Epithelial cell of proximal tubule (primary cell): ENCODE data around the gene ATXN2L. TPM values are rescaled to one million over a fixed set of nuclear protein-coding genes. Genes with fewer than 3 reads are reported as not detected.

Experiments used
- DNase-seq: peaks from one replicate; pipeline ENCODE4 v3.0.0-alpha.2; 2011; ENCODE audit warnings: low read depth
- H3K4me3 ChIP-seq: 2 replicates; pipeline ENCODE4 v1.5.1; 2011; ENCODE audit warnings: low read depth, mild to moderate bottlenecking, low read length
- total RNA-seq: library from RNA; depleted of rRNA; stranded (reverse); fragments of >200 nt; gene quantifications from 2 replicates; pipeline ENCODE4 v1.2.3, GENCODE V29; 2015
- TF ChIP-seq, protein P1 (sequence below): conservative IDR thresholded peaks from 2 replicates; pipeline ENCODE4 v1.5.1; 2012; ENCODE audit warnings: low read depth, mild to moderate bottlenecking, low read length

Gene ATXN2L
- total RNA-seq, 1 donor from 2014 or later = 51.1 TPM

DNA sequence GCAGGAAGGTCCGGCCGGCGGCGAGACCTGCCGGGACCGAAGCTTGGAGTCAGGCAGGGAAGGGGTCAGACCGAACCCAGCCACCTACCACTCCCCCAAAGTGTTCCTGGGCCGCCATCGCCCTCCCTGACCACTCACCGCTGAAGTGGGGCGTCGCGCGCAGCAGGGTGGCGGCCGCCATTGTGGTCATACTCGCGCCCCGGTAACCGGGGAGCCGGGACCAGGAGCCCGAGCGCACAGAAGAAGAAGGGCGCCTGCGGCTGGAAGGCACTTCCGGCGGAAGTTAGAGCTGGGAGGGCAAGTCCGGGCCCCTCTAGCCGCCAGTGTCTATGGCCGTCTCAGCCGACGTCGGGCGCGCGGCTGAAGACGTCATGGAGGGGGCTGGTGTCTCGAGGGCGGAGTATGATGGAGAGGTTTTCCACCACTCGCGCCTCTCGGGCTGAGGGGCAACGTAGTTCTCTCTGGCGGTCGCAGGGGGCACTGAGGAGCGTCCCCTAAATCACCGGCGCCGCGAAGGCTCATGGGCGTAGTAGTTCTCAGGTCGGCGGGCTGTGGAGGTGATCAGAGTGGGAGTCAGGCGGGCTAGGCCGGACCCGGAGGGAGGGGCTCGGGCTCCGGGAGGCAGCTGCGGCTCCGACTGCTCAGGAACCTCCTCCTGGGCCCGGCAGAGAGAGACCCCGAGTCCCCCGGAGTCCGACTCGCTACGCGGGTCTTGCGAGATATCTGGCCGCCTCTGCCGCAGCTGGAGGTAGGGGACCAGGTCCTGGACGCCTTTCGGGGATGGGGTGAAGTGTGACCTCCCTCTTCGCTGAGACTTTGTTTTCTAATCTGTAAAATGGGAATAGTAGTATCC is 23.5 kb downstream of the ATXN2L start, which contains the start of gene TUFM:
TSS of gene TUFM (minus strand) at position 269 of the 853 bp plus-strand sequence. CDS start at position 190, 79 bp downstream.
- TF ChIP-seq, protein P1, sequence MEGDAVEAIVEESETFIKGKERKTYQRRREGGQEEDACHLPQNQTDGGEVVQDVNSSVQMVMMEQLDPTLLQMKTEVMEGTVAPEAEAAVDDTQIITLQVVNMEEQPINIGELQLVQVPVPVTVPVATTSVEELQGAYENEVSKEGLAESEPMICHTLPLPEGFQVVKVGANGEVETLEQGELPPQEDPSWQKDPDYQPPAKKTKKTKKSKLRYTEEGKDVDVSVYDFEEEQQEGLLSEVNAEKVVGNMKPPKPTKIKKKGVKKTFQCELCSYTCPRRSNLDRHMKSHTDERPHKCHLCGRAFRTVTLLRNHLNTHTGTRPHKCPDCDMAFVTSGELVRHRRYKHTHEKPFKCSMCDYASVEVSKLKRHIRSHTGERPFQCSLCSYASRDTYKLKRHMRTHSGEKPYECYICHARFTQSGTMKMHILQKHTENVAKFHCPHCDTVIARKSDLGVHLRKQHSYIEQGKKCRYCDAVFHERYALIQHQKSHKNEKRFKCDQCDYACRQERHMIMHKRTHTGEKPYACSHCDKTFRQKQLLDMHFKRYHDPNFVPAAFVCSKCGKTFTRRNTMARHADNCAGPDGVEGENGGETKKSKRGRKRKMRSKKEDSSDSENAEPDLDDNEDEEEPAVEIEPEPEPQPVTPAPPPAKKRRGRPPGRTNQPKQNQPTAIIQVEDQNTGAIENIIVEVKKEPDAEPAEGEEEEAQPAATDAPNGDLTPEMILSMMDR = peak; percentile 60
- peak within 1 kb of the TSS; percentile 91 for H3K4me3 ChIP-seq
- peak; percentile 75 for DNase-seq

DNA sequence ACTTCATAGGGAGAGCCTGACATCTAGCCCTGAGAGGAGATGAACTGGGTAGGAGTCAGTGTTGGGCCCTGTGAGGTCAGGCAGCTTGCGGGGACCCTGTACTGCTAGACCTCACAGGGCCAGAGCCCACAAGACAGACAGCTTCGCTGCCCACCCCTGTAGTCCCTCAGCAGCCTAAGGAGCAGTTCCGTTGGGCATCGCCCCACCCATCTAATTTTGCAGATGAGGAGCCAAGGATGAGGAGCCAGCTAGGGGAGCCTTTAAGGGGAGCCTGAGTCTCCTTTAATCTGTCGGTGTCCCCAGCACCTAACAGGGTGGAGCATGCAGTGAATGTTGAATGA is 24.1 kb downstream of the ATXN2L start:
- no peak for DNase-seq
- TF ChIP-seq, protein P1 = no peak
- H3K4me3 ChIP-seq = peak overlapping the region; percentile 91

DNA sequence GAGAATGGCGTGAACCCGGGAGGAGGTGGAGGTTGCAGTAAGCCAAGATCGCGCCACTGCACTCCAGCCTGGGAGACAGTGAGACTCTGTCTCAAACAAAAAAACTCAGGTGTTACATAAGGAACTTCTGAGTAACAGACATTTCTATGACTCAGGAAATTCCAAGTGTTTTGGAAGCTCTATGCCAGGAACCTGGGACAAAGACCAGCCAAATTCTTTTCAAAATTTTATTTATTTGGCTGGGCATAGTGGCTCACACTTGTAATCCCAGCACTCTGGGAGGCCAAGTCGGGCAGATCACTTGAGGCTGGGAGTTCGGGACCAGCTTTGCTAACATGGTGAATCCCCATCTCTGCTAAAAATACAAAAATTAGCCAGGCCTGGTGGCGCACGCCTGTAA is 35.6 kb downstream of the ATXN2L start:
- TF ChIP-seq, protein P1 = no peak
- no peak for DNase-seq
- no peak overlapping the region for H3K4me3 ChIP-seq

DNA sequence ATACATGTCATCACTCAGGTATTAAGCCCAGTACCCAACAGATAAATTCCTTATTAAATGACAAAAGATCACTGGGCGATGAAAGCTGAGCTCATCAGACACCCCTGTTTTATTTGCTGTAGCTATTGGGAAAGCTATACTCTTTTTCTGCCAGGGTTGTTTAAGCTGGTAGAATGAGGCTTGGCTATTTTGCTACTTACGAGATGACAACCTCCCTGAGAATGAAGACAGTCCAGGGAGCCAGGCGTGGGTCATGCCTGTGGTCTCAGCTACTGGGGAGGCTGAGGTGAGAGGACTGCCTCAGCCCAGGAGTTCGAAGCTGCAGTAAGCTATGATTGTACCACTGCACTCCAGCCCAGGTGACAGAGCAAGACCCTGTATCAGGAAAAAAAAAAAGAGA is 36.5 kb downstream of the ATXN2L start:
- no peak overlapping the region for H3K4me3 ChIP-seq
- no peak for DNase-seq
- TF ChIP-seq, protein P1 = no peak

DNA sequence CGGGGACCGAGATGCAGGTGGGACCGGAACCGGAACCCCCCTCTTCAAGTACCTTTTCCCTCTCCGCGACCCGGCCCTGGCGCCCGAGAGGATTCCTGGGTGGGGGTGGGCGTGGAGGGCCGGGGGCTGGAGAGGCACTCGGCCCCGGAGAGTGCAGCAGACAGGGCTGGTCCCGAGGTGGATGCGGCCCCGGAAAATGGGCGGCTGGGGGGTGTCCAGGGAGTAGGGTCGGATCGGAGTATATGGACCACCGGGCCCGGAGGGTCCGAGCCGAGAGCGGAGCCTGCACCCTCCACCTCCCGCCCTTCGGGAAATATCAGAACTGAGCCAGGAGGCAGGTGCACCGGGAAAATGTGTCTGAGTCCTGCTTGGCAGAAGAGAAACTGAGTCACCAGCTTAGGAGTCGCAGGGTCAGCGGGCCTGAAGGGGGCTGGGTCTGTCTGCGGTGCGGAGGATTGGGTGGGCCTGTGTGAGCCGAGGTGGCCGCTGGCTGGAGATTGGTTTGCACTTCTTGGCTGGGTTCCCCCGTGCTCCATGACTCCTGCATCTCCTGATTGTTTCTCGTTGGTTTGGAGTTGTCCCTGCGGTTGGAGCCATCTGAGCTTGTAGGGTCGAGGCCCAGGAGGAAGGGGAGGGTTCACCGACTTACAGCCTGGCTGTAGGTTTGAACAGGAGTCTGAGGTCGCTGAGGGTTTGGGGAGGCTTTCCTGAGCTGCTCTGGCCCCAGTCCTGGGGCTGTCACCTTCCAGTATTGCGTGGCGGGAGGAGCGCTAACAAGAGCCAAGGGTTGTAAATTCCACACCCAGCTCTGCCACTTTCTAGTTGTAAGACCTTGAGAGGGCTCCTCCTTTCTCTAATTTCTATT is 41.4 kb downstream of the ATXN2L start:
- DNase-seq = no peak
- TF ChIP-seq, protein P1 = no peak
- peak overlapping the region; percentile 96 for H3K4me3 ChIP-seq

DNA sequence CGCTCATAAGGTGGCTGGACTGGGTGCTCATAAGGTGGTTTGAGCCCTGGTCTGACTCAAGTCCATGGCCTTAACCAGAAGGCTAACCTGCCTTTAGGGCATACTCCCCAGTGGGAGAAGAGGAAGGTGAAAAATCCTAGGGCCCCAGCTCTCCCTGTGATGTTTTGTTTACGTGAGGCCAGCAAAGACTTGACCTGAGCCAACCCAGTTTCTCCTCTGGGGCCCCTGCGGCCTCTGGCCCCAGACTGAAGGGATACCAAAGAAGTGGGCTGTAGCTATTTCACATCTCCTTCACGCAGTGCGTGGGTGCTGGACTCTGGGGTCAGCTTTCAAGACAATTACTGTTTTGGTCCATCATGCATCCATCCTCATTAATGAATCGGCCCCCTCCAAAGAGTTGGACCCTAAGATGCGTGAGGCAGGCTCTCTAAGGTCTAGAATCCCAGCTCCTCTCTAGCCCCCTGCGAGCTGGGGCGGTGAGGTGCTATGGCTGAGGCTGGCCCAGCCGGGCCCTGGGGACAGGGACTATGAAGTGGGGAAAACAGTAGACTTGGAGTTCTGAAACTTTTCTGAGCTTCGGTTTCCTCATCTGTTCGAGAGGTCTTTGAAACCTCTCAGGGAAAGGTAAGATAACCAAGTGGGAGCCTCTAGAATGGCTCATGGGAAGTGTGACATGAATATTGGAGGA is 42.3 kb downstream of the ATXN2L start:
- TF ChIP-seq, protein P1 = no peak
- no peak for DNase-seq
- H3K4me3 ChIP-seq = peak overlapping the region; percentile 96
